Kidney epithelial cell (primary cell): Measurements from ENCODE around the gene CLIP2. TPM values are rescaled to one million over a fixed set of nuclear protein-coding genes. Genes with fewer than 3 reads are reported as not detected.

ENCODE experiments used
- DNase-seq: peaks from one replicate; pipeline ENCODE4 v3.0.0-alpha.2; 2010; ENCODE audit warnings: low read depth
- H3K27me3 ChIP-seq: 2 replicates; pipeline ENCODE4 v1.6.0; 2011; ENCODE audit warnings: low read length; ENCODE audit not compliant: control insufficient read depth, insufficient read depth
- H3K36me3 ChIP-seq: 2 replicates; pipeline ENCODE4 v1.5.1; 2011; ENCODE audit warnings: low read length; ENCODE audit not compliant: control insufficient read depth, insufficient read depth
- H3K4me3 ChIP-seq: 2 replicates; pipeline ENCODE4 v1.5.1; 2011; ENCODE audit warnings: low read depth, mild to moderate bottlenecking, control low read depth, low read length
- total RNA-seq: library from RNA; depleted of rRNA; stranded (reverse); fragments of >200 nt; gene quantifications from 2 replicates; pipeline ENCODE4 v1.2.3, GENCODE V29; 2015
- TF ChIP-seq, protein P1 (sequence below): IDR thresholded peaks from 2 replicates; pipeline ENCODE4 v1.5.1; 2011; ENCODE audit warnings: mild to moderate bottlenecking, moderate library complexity, low read length, control low read depth, inconsistent platforms; ENCODE audit not compliant: insufficient read depth, poor library complexity, severe bottlenecking

CLIP2 gene
- total RNA-seq, 1 donor from 2014 or later, result 46.3 TPM

DNA sequence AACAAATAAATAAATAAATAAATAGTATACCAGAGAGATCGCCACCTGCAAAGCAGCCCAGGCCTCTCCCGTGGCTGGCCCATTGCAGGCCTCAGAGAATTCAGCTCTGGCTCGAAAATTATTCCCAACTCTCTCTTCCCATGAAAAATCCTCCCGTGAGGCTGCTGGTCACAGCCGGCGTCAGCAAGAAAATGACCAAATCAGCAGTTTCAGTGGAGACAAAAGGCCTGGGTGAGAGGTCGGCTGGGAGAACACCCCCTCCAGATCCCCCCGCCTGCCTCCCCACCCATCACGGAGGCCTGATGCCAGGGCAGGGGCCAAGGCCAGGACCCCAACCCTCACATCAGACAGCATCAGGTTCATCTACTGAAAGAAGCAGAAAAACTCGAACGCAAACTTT is 3.1 kb upstream of the CLIP2 start:
- no peaks in the 10 kb centered on the region for H3K27me3 ChIP-seq
- no peaks in the 10 kb centered on the region for H3K36me3 ChIP-seq
- H3K4me3 ChIP-seq, result no peak overlapping the region
- no peak for DNase-seq
- TF ChIP-seq, protein P1, sequence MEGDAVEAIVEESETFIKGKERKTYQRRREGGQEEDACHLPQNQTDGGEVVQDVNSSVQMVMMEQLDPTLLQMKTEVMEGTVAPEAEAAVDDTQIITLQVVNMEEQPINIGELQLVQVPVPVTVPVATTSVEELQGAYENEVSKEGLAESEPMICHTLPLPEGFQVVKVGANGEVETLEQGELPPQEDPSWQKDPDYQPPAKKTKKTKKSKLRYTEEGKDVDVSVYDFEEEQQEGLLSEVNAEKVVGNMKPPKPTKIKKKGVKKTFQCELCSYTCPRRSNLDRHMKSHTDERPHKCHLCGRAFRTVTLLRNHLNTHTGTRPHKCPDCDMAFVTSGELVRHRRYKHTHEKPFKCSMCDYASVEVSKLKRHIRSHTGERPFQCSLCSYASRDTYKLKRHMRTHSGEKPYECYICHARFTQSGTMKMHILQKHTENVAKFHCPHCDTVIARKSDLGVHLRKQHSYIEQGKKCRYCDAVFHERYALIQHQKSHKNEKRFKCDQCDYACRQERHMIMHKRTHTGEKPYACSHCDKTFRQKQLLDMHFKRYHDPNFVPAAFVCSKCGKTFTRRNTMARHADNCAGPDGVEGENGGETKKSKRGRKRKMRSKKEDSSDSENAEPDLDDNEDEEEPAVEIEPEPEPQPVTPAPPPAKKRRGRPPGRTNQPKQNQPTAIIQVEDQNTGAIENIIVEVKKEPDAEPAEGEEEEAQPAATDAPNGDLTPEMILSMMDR, result no peak

DNA sequence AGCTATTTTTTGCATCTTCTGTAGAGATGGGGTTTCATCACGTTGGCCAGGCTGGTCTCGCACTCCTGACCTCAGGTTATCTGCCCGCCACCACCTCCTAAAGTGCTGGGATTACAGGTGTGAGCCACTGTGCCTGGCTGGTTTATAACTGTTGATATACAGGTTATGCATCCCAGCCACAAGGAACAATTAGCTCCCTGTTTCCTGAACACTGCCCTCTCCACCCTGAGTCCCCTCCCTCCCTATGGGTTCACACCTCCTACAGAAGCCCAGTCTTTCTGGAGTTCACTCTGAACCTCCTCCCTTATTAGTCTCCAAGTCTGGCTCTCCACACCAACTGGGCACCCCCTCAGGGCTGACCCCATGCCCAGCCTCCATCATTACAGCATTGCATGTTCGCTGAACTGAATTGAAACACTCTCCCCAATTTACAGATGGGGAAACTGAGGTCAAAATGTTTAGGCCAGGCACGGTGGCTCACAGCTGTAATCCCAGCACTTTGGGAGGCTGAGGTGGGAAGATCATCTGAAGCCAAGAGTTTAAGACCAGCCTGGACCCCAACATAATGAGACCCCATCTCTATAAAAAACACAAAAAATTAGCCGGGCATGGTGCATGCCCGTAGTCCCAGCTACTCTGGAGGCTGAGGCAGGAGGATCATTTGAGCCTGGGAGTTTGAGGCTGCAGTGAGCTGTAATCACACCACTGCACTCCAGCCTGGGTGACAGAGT is 1.7 kb upstream of the CLIP2 start:
- TF ChIP-seq, protein P1, result no peak
- Histone ChIP-seq H3K36me3 (no peaks in the 10 kb centered on the region), H3K27me3 (no peaks in the 10 kb centered on the region), H3K4me3 (no peak overlapping the region)
- no peak for DNase-seq

DNA sequence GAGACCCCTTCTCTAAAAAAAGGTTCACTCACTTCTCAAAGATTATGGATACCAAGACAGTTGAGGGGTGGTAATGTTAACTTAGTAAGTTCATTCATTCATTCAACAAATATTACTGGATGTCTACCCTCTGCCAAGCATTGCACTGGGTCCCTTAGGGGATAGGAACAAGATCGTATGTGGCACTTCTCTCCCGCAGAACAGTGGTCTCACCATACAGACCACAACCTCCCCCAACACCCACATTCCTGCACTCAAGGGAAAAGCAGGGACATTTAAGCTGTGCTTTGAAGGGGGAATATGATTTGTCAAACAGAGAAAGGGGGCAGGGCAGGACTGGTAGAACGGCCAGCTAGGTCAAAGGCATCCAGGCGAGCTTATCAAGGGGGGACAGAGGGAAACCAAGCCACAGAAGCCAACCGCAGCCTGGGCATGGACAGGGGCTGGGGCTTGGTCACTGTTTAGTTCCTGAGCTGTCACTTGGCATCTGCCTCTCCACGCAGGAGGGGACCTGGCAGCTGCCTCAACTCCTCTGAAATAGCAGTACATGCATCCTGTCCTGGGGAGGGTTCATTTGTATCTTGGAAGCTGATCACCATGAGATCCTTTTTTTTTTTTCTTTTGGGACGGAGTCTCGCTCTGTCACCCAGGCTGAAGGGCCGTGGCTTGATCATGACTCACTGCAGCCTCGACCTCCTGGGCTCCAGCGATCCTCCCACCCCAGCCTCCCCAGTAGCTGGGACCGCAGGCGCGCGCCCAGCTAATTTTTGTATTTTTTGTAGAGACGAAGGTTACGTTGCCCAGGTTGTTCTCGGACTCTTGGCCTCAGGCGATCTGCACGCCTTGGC is 949 bp upstream of the CLIP2 start:
- TF ChIP-seq, protein P1, result no peak
- Histone ChIP-seq H3K36me3 (no peaks in the 10 kb centered on the region), H3K4me3 (no peak overlapping the region), H3K27me3 (no peaks in the 10 kb centered on the region)
- no peak for DNase-seq

DNA sequence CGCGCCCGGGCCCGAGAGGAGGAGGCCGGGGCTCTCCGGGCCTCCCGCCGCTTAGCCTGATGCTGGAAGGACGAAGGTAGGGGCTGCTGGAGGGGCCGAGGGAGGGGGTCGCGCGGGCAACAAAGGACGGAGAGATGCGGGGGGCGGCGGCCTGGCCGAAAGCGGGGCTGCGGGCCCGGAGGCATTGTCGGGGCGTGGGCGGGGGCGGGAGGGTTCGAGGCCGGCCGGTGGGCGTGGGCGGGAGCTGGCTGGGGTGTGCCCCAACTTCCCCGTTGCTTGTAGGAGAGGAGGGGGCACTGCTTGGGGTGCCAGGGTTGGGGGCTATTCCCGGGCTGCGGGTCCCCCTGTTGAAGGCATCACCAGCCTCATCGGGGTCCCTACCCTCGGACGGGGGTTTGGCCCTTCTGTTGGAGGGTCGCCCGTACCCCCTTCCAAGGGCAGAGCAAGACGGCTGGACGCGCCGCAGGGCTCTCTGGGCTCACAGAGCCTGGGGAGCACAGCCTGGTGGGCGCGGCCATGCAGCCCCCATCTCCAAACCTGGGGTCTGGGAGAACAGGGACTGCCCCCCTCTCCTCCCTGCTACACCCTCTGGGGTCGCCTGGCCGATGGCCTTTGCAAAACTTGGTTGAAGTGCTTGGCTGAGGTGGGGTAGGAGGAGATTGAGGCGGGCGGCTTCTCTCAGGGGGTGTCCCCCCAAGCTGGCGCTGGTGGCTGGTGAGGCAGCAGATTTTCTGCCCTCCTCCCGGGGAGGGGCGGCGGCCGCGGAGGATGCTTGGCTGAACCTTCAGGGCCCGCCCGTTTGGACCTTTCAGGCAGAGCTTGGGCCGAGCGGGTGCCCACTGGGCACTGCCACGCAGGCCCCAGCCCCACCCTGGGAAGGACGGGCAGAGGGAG is 699 bp downstream of the CLIP2 start:
- TF ChIP-seq, protein P1, result no peak
- H3K36me3 ChIP-seq, result no peaks in the 10 kb centered on the region
- no peak for DNase-seq
- H3K4me3 ChIP-seq, result peak overlapping the region; percentile 69
- no peaks in the 10 kb centered on the region for H3K27me3 ChIP-seq

DNA sequence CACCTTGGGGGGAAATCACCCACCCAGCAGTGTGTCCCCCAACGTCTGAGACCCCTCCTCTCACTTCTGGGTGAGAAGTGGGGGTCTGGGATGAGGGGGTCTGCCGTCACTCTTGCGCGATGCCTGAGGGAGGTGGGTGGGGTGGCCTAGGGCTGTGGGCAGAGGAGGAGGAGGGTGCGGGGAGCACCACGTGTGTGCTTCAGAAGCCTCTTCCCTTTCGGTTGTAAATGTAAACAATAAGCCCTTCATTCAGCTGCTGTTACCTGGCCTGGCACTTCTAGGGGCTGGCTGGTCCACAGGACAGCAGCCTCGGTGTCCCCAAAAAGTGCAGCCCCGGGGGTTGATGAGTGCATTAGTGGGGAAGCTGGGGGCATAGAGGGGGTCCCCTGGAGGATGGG is 1.3 kb downstream of the CLIP2 start:
- peak overlapping the region; percentile 69 for H3K4me3 ChIP-seq
- TF ChIP-seq, protein P1, result no peak
- DNase-seq, result no peak
- no peaks in the 10 kb centered on the region for H3K27me3 ChIP-seq
- H3K36me3 ChIP-seq, result no peaks in the 10 kb centered on the region
